GM21447 (cell line): ENCODE measurements around the gene AKIRIN2.
"Not testable (repeated sequence)": the region's sequence is repeated elsewhere in the genome, so short reads cannot be mapped to it uniquely, and the experiment has no call there.

Experiments used
- ATAC-seq: cut with Tn5 transposase; IDR thresholded peaks from one replicate; pipeline ENCODE4 v1.9.1; 2021; ENCODE audit not compliant: unreplicated experiment

The AKIRIN2 gene

DNA sequence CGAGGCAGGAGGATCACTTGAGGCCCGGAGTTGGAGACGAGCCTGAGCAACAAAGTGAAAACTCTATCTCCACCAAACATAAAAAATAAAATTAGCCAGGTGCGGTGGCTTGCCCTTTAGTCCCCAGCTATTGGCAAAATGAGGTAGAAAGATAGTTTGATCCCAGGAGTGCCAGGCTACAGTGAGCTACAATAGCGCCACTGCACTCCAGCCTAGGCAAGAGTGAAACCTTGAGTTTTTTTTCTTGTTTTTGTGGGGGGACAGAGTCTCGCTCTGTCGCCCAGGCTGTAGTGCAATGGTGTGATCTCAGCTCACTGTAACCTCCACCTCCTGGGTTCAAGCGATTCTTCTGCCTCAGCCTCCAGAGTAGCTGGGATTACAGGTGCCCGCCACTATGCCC, 14.1 kb downstream of the AKIRIN2 start:
- not testable (repeated sequence) for ATAC-seq

DNA sequence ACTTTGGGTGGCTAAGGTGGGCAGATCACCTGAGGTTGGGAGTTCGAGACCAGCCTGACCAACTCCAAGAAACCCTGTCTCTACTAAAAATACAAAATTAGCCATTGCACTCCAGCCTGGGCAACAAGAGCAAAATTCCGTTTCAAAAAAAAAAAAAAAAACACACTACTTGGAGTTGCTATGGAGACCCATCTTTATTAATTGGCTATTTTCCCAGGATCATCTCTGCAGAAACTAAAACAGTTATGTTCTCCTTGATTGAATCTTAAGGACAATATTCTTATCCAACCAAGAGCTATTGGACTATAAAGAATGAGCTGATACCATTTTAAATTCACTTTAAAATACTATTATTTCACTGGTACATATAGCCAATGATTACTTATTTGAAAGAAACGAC, 14.7 kb downstream of the AKIRIN2 start:
- ATAC-seq = no peak

DNA sequence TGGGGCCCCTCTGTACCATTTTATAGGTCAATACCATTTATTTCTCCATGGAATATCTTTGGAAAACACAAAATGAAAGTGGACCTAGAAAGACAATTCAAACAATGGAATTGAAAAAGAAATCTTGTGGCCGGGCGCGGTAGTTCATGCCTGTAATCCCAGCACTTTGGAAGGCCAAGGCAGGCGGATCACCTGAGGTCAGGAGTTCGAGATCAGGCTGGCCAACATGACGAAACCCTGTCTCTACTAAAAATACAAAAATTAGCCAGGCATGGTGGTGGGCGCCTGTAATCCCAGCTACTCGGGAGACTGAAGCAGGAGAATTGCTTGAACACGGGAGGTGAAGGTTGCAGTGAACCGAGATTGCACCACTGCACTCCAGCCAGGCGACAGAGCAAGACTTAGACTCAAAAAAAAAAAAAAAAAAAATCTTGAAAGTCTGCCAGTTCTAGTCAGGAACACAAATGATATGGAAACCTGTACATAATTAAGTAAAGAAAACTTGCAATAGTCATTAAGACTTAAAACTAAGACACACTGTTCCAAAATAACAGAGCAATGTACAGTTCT, 15.3 kb downstream of the AKIRIN2 start:
- not testable (repeated sequence) for ATAC-seq

DNA sequence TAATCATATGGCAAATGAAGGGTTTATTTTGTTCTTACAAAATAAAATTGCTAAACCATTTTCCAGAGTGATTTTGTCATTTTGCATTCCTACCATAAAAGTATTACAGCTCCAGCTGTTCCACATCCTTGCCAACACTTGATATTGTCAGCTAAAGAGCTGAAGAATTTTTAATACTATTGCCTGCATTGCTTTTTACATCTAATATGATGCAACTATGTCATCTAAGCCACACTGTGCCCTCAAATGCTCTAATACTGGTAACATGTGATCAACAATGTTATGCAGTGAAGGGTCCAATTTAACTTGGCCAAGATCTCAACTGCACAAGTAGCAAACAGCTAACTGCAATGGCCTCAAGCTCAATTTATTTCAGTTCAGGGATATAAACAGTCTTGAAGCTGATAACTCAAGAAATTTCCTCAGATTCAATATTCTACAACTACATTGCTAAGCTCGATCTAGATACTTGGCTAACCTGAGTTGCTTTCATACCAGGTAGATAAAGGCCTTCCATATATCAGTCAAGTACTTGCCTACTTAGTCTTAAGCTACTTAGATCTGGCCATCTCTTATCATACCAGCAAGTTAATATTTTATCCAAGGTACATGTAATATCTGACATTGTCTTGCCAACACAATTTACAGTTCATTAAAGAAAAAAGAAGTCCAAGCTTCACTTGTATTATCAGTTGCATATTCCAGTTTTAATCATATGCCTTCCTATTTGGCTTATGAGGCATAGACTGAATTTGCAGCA, 17.0 kb downstream of the AKIRIN2 start:
- ATAC-seq = no peak

DNA sequence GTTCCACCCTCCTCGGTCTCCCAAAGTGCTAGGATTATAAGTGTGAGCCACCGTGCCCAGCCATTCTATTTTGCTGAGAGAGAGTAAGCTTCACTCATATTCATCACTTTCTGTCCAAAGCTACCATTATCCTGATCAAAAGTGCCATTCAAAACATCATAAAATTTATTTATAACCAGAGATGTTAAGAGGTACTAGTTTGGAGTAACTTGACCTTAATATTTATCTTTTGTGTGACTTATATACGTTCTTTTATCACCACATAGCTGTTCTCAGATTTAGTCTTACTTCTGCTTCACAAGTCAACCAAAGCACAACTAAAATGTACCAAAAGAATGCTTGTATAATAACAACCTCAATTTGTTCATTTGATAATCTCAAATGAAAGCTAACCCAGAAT, 18.1 kb downstream of the AKIRIN2 start:
- no peak for ATAC-seq

DNA sequence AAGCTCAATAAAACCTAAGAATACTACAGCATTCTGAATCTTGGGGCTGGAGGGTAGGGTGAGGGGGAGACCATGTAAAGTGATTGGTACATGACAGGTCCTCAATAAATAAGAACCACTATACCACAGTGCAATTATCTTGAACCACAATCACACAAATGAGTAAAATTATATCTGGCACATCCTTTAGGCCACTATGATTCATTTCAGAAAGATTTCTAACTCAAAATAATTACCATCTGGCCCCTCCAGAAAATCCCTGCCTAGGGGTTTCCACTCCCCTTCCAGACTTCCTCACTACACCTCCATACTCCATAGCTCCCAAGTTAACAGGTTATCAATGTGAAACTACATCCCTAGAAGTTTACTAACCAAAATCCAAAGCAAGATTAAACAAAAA, 19.7 kb downstream of the AKIRIN2 start:
- ATAC-seq = no peak

DNA sequence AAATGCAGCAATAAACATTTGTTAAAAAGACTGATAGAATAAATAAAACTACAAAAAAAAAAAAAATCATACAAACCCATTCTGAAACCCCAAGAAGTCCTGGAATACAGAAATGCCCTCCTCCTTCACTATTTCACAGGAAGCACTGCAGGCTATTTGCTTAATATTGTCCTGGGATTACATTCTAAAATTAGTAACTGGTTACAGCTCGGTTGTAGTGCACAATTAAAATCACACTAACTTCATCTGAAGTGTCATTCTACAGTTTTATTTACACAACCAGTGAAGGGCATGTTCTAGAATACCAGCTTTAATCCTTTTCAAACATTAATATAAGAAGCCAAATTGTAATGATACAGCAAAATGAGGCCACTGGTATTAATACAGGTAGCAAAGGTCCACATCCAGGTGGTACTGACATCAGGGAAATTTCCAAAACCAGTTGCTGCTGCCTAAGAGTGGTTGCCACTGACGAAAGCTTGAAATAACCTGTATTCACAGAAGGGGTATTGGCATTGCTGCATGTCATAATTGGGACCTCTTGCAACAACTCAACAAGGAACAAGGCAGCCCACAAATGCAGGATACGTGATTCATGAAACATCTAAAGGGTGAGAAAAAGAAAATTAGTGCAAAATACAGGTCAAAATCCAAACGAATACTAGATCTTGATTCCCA, 26.9 kb downstream of the AKIRIN2 start:
- ATAC-seq = no peak

DNA sequence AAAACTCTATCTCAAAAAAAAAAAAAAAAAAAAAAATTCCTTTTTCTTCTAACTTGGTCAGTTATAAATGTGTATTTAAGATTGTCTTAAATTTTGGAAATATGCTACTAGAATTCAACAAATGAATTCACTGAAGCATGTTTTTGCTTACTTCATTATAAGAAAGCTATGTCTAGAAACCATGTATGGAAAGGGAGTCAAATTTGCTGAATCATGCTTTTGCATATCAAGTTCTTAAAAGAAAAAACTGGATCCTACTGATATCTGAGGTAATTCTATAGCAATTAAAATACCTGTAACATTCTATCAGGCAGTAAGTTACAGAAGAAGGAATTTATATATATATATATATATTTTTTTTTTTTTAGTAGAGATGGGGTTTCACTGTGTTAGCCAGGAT, 27.7 kb downstream of the AKIRIN2 start:
- ATAC-seq = no peak

DNA sequence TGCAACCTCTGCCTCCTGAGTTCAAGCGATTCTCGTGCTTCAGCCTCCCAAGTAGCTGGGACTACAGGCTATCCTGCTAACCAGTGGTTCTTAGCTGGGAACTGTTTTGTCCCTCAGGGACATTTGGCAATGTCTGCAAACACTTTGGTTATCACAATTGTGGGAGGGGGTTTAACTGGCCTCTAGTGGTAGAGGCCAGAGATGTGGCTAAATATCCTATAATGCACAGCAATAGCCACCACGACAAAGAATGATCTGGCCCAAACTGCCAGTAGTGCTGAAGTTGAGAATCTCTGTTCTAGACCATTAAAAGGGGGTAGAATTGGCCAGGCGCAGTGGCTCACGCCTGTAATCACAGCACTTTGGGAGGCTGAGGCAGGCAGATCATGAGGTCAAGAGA, 28.8 kb downstream of the AKIRIN2 start:
- no peak for ATAC-seq

DNA sequence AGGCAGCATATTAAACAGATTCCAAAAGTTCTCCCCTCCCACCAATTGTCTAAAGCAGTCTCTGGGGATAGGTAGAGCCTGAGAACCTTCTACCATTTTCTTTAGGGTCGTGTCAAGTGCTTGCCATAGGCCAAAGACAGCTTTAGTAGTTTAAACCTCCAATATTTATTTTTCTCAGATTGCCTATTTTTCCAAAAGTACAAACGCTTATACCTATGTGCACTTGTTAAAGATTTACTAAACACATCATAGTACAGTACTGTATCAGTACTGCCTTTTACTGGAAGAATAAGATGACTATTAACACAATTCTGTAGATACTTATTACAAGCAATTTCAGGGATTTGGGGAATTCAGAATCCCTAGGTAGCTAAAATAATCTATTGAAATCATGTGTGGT, 29.4 kb downstream of the AKIRIN2 start:
- ATAC-seq = no peak

DNA sequence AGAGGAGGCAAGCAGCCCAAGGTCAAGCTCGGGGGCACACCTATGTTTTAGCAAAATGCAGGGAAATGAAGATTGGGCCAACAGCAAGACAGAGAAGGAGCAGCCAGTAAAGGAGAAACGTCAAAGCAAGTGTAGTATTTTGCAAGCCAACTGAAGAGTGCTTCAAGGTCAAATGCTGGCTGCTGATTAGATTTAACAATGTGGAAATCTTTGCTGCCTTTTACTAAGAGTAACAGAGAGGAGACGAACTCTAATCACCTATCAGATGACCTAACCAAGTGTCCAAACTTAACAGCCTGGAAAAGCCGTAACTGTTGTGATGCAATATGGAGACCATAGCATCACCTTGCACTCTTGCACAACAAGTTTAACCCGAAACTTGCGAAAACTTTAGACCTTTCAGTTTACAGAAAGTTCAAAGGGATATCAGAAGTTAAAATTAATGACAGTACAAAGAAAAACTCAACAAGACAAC, 30.4 kb downstream of the AKIRIN2 start:
- ATAC-seq = no peak

DNA sequence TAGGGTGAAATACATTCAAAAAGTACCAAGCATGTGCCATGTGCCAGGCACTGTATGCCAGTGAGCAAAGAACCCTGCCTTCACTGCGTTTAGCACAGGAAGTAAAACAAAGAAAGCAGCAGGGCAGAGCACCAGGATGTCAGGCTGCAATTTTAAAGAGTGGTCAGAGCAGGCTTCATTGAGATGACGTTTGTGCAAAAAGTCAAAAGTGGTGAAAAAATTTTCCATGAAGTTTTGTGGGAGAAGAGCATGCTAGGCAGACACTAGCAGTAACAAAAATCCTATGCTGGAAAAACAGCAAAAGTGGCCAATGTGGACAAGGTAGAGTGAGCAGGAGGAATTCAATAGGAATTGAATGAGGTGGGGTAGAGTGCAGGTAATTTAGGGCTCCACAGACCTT, 31.3 kb downstream of the AKIRIN2 start:
- ATAC-seq = no peak

DNA sequence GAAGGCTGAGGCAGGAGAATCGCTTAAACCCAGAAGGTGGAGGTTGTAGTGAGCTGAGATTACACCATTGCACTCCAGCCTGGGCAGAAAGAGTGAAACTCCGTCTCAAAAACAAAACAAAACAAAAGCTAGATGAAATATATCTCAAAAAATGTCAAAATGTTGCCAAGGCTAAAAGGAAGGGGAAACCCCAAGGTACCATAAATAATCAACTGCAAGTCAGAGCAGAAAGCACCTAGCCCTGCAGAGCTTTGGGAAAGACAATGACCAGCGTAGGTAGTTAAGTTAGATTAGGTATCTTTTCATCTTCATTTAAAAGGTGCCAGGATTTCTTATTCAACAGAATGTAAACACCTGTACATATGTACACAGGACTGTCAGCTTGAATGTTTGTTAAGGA, 33.0 kb downstream of the AKIRIN2 start:
- ATAC-seq = no peak

DNA sequence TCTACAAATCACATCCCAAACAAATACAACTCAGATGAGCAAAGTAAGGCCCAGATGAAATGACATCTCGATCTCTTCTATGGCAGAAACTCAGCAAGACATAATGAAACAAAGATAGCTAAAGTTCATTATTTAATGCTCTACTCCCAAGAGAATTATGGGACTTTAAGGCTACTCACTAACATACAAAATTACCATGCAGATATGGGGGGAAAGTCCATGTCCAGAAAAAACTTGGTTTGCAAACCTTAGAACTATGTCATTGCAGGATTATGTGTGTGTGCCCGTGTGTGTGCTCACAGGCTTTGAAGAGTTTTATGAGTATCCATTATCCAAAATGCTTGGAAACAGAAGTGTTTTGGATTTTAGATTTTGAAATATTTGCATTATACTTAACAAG, 34.0 kb downstream of the AKIRIN2 start:
- no peak for ATAC-seq

DNA sequence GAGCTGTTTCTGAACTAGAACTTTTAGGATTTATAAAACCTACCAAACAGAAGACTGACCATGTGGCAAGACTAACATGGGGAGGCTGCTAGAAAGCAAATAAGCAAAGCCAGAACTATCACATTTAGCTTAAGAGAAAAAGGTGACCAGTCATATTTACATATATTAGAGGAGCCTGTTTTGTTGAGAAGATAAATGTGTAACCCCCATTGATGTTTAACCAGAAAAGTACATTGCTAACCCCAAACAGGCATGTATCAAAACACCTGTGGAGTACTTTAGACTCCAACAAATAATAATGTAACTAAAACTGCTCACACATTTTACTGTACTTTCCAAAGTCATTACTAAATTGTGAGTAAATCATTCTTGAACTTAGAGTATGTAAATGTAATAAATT, 35.0 kb downstream of the AKIRIN2 start:
- ATAC-seq = peak; percentile 48

DNA sequence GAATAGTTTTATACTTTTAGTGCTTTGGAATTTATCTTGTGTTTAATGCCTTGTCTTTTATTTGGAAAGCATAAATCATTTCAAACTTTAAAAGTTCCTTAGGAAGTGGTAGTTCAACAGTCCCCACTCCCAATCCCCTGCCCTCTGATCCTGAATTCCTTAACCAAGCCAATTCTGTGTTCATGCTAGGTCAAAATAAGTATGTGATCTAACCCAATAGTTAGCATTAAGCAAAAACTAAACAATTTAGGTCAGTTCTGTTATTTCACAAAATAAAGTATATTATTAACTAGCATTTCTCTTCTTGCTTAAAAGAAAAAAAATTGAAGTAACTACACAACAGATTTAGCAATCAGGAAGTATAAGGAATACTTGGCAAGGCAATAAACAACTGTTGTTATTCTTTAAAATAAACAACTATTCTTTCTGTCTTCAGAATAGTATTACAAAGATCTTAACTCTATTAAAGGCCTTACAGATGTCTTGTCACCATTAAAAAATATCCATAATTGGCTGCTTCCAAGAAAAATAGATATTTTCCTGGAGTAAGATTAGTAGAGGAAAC, 37.0 kb downstream of the AKIRIN2 start:
- ATAC-seq = no peak

DNA sequence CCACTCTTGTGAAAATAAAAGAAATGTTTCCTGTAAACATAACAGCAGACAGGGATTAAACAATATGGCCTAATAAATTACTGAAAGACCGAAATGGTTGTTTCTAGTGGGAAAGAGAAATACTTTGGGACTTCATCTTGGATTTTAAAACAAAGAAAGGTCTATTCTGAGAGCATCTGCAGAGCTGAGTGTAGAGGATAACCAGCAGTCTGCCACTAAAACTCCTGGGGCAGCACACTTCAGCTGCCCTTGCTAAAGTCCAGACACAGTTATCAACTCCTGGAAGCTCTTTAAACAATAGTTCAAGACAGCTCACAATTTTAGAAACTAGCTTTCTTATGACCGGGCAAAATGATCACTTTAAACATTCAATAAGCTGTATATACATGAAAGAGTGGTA, 38.6 kb downstream of the AKIRIN2 start:
- no peak for ATAC-seq

DNA sequence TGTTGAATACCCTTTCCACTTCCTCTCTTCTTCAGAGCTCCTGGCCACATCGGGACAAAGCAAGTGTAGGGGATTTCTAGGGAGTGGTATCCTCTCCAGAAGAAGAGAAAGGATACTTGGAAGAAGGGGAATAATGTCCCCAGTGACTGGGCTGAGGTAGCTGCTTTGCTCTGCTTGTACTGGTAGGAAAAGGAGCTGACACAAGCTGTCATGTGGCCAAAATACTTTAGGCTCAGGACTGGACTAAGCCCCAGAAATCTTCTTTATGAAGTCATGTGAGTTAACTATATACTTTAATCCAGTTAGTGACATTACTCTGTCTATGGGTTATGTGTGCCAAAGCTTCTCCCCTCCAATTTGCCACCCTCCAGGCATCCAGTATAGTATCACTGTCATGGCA, 40.5 kb downstream of the AKIRIN2 start:
- no peak for ATAC-seq

DNA sequence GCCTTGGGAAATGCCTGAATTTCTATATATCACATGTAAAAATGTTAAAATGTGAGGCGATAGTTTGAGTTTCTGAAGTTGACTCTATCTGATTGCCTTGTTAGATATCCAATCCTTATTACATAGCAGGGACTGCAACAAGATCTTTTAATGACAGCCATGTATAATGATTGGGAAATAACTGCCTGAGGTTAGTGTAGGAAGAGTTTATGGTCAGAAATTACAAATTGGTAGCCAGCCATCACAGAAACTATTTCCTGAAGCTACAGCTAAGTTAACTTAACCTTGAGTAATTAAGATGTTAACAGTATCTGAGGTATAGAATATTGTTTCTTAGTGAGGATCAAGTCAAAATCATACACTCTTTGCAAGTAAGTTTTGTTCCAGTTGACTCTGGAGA, 41.0 kb downstream of the AKIRIN2 start:
- no peak for ATAC-seq

DNA sequence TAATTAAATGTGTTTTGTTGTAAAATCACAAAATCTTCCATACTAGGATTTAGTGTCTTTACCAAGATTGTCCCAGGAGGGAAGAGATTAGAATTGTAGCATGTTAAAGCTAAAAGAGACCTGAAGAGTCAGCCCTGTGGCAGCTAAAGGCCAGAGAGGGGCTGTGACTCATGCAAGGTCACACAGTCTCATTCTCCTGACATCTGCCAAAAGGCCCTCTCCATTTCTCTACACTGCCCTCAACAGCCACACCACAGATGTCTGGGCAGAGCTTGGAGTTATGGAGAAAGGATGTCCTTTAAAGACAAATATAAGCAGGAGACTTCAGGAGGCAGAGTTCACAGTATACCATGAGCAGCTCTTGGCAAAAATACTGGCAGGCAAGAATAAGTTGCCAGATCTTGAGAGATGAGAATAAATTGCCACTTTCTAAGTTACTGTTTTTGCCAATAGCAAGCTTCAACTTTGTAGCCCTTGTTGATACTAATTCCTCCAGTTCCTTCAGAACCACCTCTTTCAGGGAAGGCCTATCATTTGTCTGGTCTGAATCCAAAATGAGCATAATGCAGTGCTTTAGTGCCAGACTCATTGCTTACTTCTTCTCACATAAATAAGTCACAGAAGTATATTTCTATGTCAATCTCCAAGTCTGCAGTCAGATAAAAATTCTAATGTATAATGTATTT, 41.7 kb downstream of the AKIRIN2 start:
- no peak for ATAC-seq

DNA sequence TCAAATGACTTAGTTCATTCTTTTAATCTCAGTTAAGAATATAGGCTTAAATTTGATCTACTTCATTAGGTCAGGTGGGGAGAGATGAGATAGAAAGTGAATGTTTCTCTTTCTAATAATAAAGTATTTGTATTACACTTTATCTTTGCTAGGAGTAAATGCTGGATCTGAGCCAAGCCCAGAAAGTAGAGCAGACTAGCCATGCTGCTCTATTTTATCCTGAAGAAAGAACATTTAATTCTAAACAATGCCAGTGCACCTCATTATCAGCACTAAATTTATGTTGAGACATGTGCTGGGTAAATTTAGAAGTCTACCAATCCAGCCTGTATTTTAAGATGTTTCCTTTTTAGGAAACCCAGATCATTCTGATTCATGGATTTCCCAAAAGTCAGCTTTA, 43.5 kb downstream of the AKIRIN2 start:
- ATAC-seq = no peak
